Lung microvascular endothelial cell (primary cell): ENCODE measurements around the gene CLEC20A. TPM values are rescaled to one million over a fixed set of nuclear protein-coding genes. Genes with fewer than 3 reads are reported as not detected.
A peak's percentile ranks its signal among the peaks of the same experiment; 100 is the strongest.

Experiments
- DNase-seq, 2 donors: peaks; one replicate each; pipeline versions ENCODE4 v3.0.0 to v3.0.0-alpha.2; 2010; ENCODE audit warnings: low read depth in 2 of 2
- total RNA-seq: library from RNA; depleted of rRNA; stranded (reverse); fragments of >200 nt; gene quantifications from 2 replicates; pipeline ENCODE4 v1.2.1, GENCODE V29; 2014

The CLEC20A gene
- total RNA-seq, 1 donor from 2014 or later: not detected

GRCh38 chr1:178472531-178472930, 24.2 kb downstream of the CLEC20A start:
- no peak for DNase-seq

GRCh38 chr1:178470411-178470960, 26.3 kb downstream of the CLEC20A start:
- no peak for DNase-seq

GRCh38 chr1:178467837-178468236, 28.9 kb downstream of the CLEC20A start:
- no peak for DNase-seq

GRCh38 chr1:178465011-178465410, 31.8 kb downstream of the CLEC20A start:
- peak in 1 of 2 donors; percentile 38 for DNase-seq

- no peak for DNase-seq
Measured at GRCh38 chr1:178464566-178464965, 32.2 kb downstream of the CLEC20A start.

GRCh38 chr1:178464141-178464540, 32.6 kb downstream of the CLEC20A start:
- no peak for DNase-seq

- no peak for DNase-seq
Measured at GRCh38 chr1:178461701-178462100, 35.1 kb downstream of the CLEC20A start.

GRCh38 chr1:178461104-178461503, 35.7 kb downstream of the CLEC20A start:
- DNase-seq: no peak

- no peak for DNase-seq
Measured at GRCh38 chr1:178458203-178458602, 38.6 kb downstream of the CLEC20A start.

- no peak for DNase-seq
Measured at GRCh38 chr1:178457651-178458050, 39.1 kb downstream of the CLEC20A start.

GRCh38 chr1:178456472-178456871, 40.3 kb downstream of the CLEC20A start:
- DNase-seq: no peak

- no peak for DNase-seq
Measured at GRCh38 chr1:178452013-178452412, 44.8 kb downstream of the CLEC20A start.

- no peak for DNase-seq
Measured at GRCh38 chr1:178451529-178451928, 45.2 kb downstream of the CLEC20A start.

- no peak for DNase-seq
Measured at GRCh38 chr1:178450871-178451270, 45.9 kb downstream of the CLEC20A start.

GRCh38 chr1:178442925-178443324, 53.8 kb downstream of the CLEC20A start:
- DNase-seq: no peak

GRCh38 chr1:178438432-178438831, 58.3 kb downstream of the CLEC20A start:
- no peak for DNase-seq

- DNase-seq: no peak
Measured at GRCh38 chr1:178436899-178437298, 59.9 kb downstream of the CLEC20A start.

- no peak for DNase-seq
Measured at GRCh38 chr1:178434899-178435435, 61.8 kb downstream of the CLEC20A start.

GRCh38 chr1:178434360-178434759, 62.4 kb downstream of the CLEC20A start:
- no peak for DNase-seq

Other genes starting within 250 kb of the CLEC20A start
- not detected in 2 replicates for gene TEX35, start 16.1 kb upstream of the CLEC20A start, total RNA-seq
- 17.9 and 19.4 TPM in 2 replicates for gene RALGPS2, start 228.3 kb upstream of the CLEC20A start, total RNA-seq